Neural cell (in vitro differentiated cells): ENCODE measurements around the gene SWSAP1. TPM values are rescaled to one million over a fixed set of nuclear protein-coding genes. Genes with fewer than 3 reads are reported as not detected.
"Not testable (repeated sequence)": the region's sequence is repeated elsewhere in the genome, so short reads cannot be mapped to it uniquely, and the experiment has no call there.

ENCODE experiments used
- H2AFZ ChIP-seq: fragments of 200-600, 300-800 bp; sonication (generic), shearing (Covaris generic); 2 replicates; pipeline ENCODE4 v1.6.0; 2014; ENCODE audit warnings: low read depth, mild to moderate bottlenecking, antibody characterized with exemption, low read length, moderate library complexity
- H3F3A ChIP-seq: fragments of 200-600 bp; shearing (Covaris generic); 2 replicates; pipeline ENCODE4 v1.6.1; 2016; ENCODE audit warnings: mild to moderate bottlenecking, moderate library complexity, mixed read lengths, antibody characterized with exemption, low read length; ENCODE audit not compliant: insufficient read depth, poor library complexity, severe bottlenecking
- H3K27ac ChIP-seq: fragments of 200-600, 300-800 bp; sonication (generic), shearing (Covaris generic); 2 replicates; pipeline ENCODE4 v1.5.1; 2014; ENCODE audit warnings: mild to moderate bottlenecking, low read length, moderate library complexity
- H3K27me3 ChIP-seq: fragments of 300-800, 200-600 bp; sonication (generic), shearing (Covaris generic); 2 replicates; pipeline ENCODE4 v1.6.0; 2014; ENCODE audit warnings: mild to moderate bottlenecking, low read depth, low read length, moderate library complexity; ENCODE audit not compliant: insufficient read depth
- H3K36me3 ChIP-seq: fragments of 300-800, 200-600 bp; sonication (generic), shearing (Covaris generic); 2 replicates; pipeline ENCODE4 v1.5.1; 2014; ENCODE audit warnings: mild to moderate bottlenecking, antibody characterized with exemption, low read length, moderate library complexity; ENCODE audit not compliant: insufficient read depth
- H3K4me2 ChIP-seq: fragments of 300-800, 200-600 bp; sonication (generic), shearing (Covaris generic); 2 replicates; pipeline ENCODE4 v1.6.0; 2014; ENCODE audit warnings: mild to moderate bottlenecking, low read length
- H3K4me3 ChIP-seq: fragments of 300-800, 200-600 bp; sonication (generic), shearing (Covaris generic); 2 replicates; pipeline ENCODE4 v1.5.1; 2014; ENCODE audit warnings: mild to moderate bottlenecking, low read length, moderate library complexity
- H3K79me2 ChIP-seq: fragments of 200-600 bp; shearing (Covaris generic); replicated peaks from 2 replicates; pipeline ENCODE4 v1.6.0; 2014; ENCODE audit warnings: mild to moderate bottlenecking, low read length, moderate library complexity; ENCODE audit not compliant: insufficient read depth
- H3K9ac ChIP-seq: fragments of 300-800, 200-600 bp; sonication (generic), shearing (Covaris generic); 2 replicates; pipeline ENCODE4 v1.6.1; 2016; ENCODE audit warnings: mild to moderate bottlenecking, low read length, mixed read lengths
- H3K9me2 ChIP-seq: fragments of 200-600 bp; shearing (Covaris generic); 2 replicates; pipeline ENCODE4 v1.6.1; 2016; ENCODE audit warnings: mild to moderate bottlenecking, low read length, mixed read lengths; ENCODE audit not compliant: insufficient read depth
- H3K9me3 ChIP-seq: fragments of 200-600, 300-800 bp; sonication (generic), shearing (Covaris generic); 2 replicates; pipeline ENCODE4 v1.6.1; 2016; ENCODE audit warnings: mild to moderate bottlenecking, mixed run types, low read length, moderate library complexity, mixed read lengths
- H4K20me1 ChIP-seq: fragments of 200-600 bp; shearing (Covaris generic); 2 replicates; pipeline ENCODE4 v1.6.1; 2016; ENCODE audit warnings: mild to moderate bottlenecking, mixed run types; ENCODE audit not compliant: insufficient read depth
- EP300 ChIP-seq: fragments of 450-650 bp; conservative IDR thresholded peaks from 2 replicates; pipeline ENCODE4 v1.6.1; 2014; ENCODE audit warnings: antibody characterized with exemption, mild to moderate bottlenecking, moderate library complexity; ENCODE audit not compliant: poor library complexity, severe bottlenecking
- EZH2 ChIP-seq: fragments of 200-600, 300-800 bp; shearing (Covaris generic), sonication (generic); IDR thresholded peaks from 2 replicates; pipeline ENCODE4 v1.6.1; 2014; ENCODE audit warnings: antibody characterized with exemption, low read length, borderline replicate concordance, mild to moderate bottlenecking; ENCODE audit not compliant: insufficient read depth, poor library complexity, severe bottlenecking
- MXI1 ChIP-seq: fragments of 450-650 bp; conservative IDR thresholded peaks from 2 replicates; pipeline ENCODE4 v1.6.1; 2014; ENCODE audit warnings: antibody characterized with exemption, mild to moderate bottlenecking; ENCODE audit not compliant: poor library complexity, severe bottlenecking
- POLR2AphosphoS5 ChIP-seq: IDR thresholded peaks from 2 replicates; pipeline ENCODE4 v1.6.1; 2012
- RAD21 ChIP-seq: fragments of 450-650 bp; conservative IDR thresholded peaks from 2 replicates; pipeline ENCODE4 v1.6.1; 2014; ENCODE audit warnings: antibody characterized with exemption, mild to moderate bottlenecking, moderate library complexity
- SMC3 ChIP-seq: fragments of 450-650 bp; conservative IDR thresholded peaks from 2 replicates; pipeline ENCODE4 v1.6.1; 2014; ENCODE audit warnings: antibody characterized with exemption, mild to moderate bottlenecking, moderate library complexity; ENCODE audit not compliant: poor library complexity
- TAF1 ChIP-seq: IDR thresholded peaks from 2 replicates; pipeline ENCODE4 v1.6.1; 2012; ENCODE audit warnings: low read depth
- polyA plus RNA-seq: library from polyadenylated mRNA; depleted of rRNA; stranded (reverse); fragments of >200 nt; gene quantifications from 2 replicates; pipeline ENCODE4 v1.2.3, GENCODE V29; 2014
- TF ChIP-seq, protein P1 (sequence below): fragments of 450-650 bp; IDR thresholded peaks from 2 replicates; pipeline ENCODE4 v1.5.1; 2014; ENCODE audit warnings: antibody characterized with exemption, mild to moderate bottlenecking, moderate library complexity; ENCODE audit not compliant: poor library complexity, severe bottlenecking
- TF ChIP-seq, protein P2 (sequence below): IDR thresholded peaks from 2 replicates; pipeline ENCODE4 v1.6.1; 2012; ENCODE audit warnings: borderline replicate concordance

Gene SWSAP1
- polyA plus RNA-seq, 1 donor from 2014 or later = 2.4 TPM

DNA sequence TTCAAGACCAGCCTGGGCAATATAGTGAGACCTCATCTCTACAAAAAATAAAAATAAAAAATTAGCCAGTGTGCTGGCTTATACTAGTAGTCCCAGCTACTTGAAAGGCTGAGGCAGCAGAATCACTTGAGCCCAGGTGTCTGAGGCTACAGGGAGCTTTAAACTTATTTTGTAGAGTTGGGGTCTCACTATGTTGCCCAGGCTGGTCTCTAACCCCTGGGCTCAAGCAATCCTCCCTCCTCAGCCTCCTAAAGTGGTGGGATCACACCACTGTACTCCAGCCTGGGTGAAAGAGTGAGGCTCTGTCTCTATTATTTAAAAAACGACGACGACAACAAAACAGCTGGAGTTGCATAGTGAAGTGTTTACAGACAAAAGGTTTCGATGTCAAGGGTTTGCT is 43.0 kb upstream of the SWSAP1 start:
- Histone ChIP-seq H3K36me3 (peaks cover 19% of the 10 kb centered on the region), H4K20me1 (no peaks in the 10 kb centered on the region), H3K9me3 (peaks cover 4% of the 10 kb centered on the region), H3K9me2 (no peaks in the 10 kb centered on the region), H2AFZ (no peak overlapping the region), H3K79me2 (no peaks in the 10 kb centered on the region), H3K27me3 (no peaks in the 10 kb centered on the region), H3K4me3 (no peak overlapping the region), H3K4me2 (no peak overlapping the region), H3K27ac (no peak overlapping the region), H3K9ac (no peak overlapping the region), H3F3A (no peaks in the 10 kb centered on the region)
- TF ChIP-seq, protein P1, sequence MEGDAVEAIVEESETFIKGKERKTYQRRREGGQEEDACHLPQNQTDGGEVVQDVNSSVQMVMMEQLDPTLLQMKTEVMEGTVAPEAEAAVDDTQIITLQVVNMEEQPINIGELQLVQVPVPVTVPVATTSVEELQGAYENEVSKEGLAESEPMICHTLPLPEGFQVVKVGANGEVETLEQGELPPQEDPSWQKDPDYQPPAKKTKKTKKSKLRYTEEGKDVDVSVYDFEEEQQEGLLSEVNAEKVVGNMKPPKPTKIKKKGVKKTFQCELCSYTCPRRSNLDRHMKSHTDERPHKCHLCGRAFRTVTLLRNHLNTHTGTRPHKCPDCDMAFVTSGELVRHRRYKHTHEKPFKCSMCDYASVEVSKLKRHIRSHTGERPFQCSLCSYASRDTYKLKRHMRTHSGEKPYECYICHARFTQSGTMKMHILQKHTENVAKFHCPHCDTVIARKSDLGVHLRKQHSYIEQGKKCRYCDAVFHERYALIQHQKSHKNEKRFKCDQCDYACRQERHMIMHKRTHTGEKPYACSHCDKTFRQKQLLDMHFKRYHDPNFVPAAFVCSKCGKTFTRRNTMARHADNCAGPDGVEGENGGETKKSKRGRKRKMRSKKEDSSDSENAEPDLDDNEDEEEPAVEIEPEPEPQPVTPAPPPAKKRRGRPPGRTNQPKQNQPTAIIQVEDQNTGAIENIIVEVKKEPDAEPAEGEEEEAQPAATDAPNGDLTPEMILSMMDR = no peak
- TF ChIP-seq MXI1 = no peak
- TF ChIP-seq EZH2 = no peak
- TF ChIP-seq RAD21 = no peak

DNA sequence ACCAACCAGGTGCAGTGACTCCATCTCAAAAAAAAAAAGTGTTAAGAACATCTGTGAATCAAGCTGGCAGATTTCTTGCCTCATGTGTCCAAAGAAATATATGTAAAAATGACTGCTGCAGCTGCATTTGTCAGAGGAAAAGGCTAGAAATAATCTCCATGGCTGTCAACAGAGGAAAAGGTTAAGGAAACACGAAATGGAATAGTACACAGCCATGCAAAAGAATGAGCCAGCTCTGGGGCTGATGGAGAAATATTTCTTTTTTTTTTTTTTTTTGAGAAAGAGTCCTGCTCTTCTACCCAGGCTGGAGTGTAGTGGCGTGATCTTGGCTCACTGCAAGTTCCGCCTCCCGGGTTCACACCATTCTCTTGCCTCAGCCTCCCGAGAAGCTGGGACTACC is 41.6 kb upstream of the SWSAP1 start:
- Histone ChIP-seq H3K27ac (no peak overlapping the region), H3K27me3 (no peaks in the 10 kb centered on the region), H3K79me2 (peaks cover under 1% of the 10 kb centered on the region), H3K4me2 (no peak overlapping the region), H3K9me2 (no peaks in the 10 kb centered on the region), H2AFZ (no peak overlapping the region), H3K9me3 (peaks cover 4% of the 10 kb centered on the region), H3F3A (no peaks in the 10 kb centered on the region), H4K20me1 (no peaks in the 10 kb centered on the region), H3K9ac (no peak overlapping the region), H3K4me3 (no peak overlapping the region), H3K36me3 (peaks cover 19% of the 10 kb centered on the region)
- no peak for TF ChIP-seq SMC3

DNA sequence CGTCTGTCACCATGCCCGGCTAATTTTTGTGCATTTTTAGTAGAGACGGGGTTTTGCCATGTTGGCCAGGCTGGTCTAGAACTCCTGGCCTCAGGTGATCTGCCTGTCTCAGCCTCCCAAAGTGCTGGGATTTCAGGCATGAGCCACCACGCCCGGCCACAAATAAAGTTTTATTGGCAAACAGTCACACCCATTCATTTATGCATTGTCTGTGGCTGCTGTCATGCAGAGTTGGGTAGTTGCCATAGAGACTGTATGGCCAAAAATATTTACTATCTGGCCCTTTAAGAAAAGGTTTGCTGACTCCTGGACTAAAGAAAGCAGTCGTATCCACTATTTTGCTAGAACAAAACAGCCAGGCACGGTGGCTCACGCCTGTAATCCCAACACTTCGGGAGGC is 40.6 kb upstream of the SWSAP1 start:
- not testable (repeated sequence) for H3K9me2 ChIP-seq, H3K4me2 ChIP-seq, H3F3A ChIP-seq, H4K20me1 ChIP-seq, H3K27ac ChIP-seq, H3K79me2 ChIP-seq, H3K27me3 ChIP-seq, H3K4me3 ChIP-seq, H3K9ac ChIP-seq, H2AFZ ChIP-seq, H3K9me3 ChIP-seq
- H3K36me3 ChIP-seq = peaks cover 19% of the 10 kb centered on the region

DNA sequence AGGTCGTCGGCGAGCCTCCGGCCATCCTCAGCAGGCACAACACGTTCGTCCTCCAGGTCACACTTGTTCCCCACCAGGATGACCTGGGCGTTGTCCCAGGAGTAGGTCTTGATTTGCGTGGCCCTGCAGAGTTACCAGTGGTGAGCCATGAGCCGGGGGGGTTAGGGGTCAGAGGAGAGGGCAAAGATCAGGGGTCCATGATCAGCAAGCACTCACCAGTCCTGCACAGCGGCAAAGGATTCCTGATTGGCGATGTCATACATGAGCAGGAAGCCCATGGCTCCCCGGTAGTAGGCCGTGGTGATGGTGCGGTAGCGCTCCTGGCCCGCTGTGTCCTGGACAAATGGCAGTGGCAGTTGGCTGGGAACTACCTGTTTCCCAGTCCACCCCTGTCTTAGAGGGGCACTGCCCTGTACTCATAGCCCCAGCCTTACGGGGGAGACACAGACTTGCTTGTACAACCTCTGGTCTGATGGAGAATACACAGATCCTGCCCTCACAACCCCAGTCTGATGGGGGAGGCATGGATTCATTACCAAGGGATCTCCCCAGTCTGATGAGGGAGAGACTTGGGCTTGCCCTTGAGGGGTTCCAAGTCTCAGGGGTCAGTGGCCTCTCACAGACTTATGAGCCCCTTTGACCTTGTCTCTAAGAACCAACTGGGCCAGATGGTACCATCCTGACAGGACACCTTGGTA is 38.9 kb upstream of the SWSAP1 start:
- Histone ChIP-seq H3K4me3 (no peak overlapping the region), H3K4me2 (no peak overlapping the region), H3K9me2 (no peaks in the 10 kb centered on the region), H3K36me3 (peaks cover 14% of the 10 kb centered on the region), H4K20me1 (no peaks in the 10 kb centered on the region), H3K79me2 (peaks cover 19% of the 10 kb centered on the region), H2AFZ (no peak overlapping the region), H3K27ac (no peak overlapping the region), H3K9ac (no peak overlapping the region), H3F3A (no peaks in the 10 kb centered on the region), H3K9me3 (peaks cover 4% of the 10 kb centered on the region), H3K27me3 (no peaks in the 10 kb centered on the region)
- no peak for TF ChIP-seq POLR2AphosphoS5
- no peak for TF ChIP-seq EZH2
- no peak for TF ChIP-seq MXI1
- TF ChIP-seq RAD21 = no peak
- TF ChIP-seq, protein P1 = no peak
- no peak for TF ChIP-seq EP300
- no peak for TF ChIP-seq SMC3
- TF ChIP-seq, protein P2, sequence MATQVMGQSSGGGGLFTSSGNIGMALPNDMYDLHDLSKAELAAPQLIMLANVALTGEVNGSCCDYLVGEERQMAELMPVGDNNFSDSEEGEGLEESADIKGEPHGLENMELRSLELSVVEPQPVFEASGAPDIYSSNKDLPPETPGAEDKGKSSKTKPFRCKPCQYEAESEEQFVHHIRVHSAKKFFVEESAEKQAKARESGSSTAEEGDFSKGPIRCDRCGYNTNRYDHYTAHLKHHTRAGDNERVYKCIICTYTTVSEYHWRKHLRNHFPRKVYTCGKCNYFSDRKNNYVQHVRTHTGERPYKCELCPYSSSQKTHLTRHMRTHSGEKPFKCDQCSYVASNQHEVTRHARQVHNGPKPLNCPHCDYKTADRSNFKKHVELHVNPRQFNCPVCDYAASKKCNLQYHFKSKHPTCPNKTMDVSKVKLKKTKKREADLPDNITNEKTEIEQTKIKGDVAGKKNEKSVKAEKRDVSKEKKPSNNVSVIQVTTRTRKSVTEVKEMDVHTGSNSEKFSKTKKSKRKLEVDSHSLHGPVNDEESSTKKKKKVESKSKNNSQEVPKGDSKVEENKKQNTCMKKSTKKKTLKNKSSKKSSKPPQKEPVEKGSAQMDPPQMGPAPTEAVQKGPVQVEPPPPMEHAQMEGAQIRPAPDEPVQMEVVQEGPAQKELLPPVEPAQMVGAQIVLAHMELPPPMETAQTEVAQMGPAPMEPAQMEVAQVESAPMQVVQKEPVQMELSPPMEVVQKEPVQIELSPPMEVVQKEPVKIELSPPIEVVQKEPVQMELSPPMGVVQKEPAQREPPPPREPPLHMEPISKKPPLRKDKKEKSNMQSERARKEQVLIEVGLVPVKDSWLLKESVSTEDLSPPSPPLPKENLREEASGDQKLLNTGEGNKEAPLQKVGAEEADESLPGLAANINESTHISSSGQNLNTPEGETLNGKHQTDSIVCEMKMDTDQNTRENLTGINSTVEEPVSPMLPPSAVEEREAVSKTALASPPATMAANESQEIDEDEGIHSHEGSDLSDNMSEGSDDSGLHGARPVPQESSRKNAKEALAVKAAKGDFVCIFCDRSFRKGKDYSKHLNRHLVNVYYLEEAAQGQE = no peak
- no peak for TF ChIP-seq TAF1
